WERI-Rb-1 (cell line): ENCODE results near the gene CDK5RAP3.
A peak's percentile ranks its signal among the peaks of the same experiment; 100 is the strongest.
"Not testable (repeated sequence)": the region's sequence is repeated elsewhere in the genome, so short reads cannot be mapped to it uniquely, and the experiment has no call there.

Experiments
- DNase-seq: peaks from one replicate; pipeline ENCODE4 v3.0.0-alpha.2; 2020
- H3K27ac ChIP-seq: fragments of 250-450 bp; sonication (Bioruptor Pico); 2 replicates; pipeline ENCODE4 v1.5.1; 2020; ENCODE audit warnings: mild to moderate bottlenecking, moderate library complexity
- H3K27me3 ChIP-seq: fragments of 250-450 bp; sonication (Bioruptor Pico); 2 replicates; pipeline ENCODE4 v1.5.1; 2021; ENCODE audit warnings: mild to moderate bottlenecking, low read depth, moderate library complexity; ENCODE audit not compliant: insufficient read depth, severe bottlenecking
- H3K36me3 ChIP-seq: fragments of 250-450 bp; sonication (Bioruptor Pico); 2 replicates; pipeline ENCODE4 v1.5.1; 2020; ENCODE audit warnings: mild to moderate bottlenecking, moderate library complexity
- H3K4me3 ChIP-seq: 2 replicates; pipeline ENCODE4 v1.5.1; 2011; ENCODE audit warnings: low read depth, mild to moderate bottlenecking, control low read depth, low read length
- H3K9me3 ChIP-seq: fragments of 250-450 bp; sonication (Bioruptor Pico); 2 replicates; pipeline ENCODE4 v1.5.1; 2021; ENCODE audit warnings: mild to moderate bottlenecking, moderate library complexity; ENCODE audit not compliant: severe bottlenecking
- CTCF ChIP-seq: IDR thresholded peaks from 2 replicates; pipeline ENCODE4 v1.5.1; 2011; ENCODE audit warnings: low read depth, mild to moderate bottlenecking, control low read depth, inconsistent platforms, low read length

The CDK5RAP3 gene

DNA sequence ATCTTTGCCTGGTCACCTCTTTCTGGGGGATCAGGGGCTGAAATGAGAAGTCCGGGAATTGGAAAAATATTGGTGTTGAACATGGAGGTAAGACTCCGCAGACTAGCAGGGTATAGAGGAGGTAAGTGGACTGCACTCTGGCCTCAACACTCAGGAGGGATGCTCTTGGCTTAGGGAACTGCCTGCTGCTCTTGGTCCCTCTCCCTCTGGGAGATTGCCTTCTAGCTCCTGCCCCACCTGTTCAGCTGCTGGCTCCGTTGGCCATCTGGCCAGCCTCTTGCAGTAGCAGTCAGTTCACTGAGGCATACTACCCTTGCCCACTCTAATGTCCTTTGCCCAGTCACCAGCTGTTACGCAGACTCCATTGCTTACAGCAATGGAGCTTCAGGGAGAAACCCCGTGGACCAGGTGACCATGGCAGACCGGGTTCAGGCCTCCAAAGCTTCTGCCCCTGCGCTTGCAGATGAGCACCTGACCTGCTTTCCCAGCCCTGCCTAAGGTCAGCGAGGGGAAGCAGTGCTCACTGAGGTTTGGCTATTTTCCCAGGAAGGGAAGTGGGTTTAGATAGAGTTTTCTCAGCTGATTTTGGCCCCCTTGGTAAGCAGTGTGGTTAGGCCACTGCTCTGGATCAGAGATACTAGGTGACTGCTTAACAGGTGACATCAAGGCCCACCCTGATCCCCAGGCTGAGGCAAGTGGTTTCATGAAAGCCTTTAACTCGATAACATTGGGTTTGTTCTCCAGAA is 11.9 kb downstream of the CDK5RAP3 start:
- H3K27ac ChIP-seq = peak overlapping the region; percentile 64
- DNase-seq = peak; percentile 84
- H3K36me3 ChIP-seq = peaks cover 75% of the 10 kb centered on the region
- H3K9me3 ChIP-seq = no peaks in the 10 kb centered on the region
- no peak for TF ChIP-seq CTCF
- H3K4me3 ChIP-seq = no peak overlapping the region
- H3K27me3 ChIP-seq = no peaks in the 10 kb centered on the region

GRCh38 chr17:47983492-47984223 is 12.7 kb downstream of the CDK5RAP3 start:
- TF ChIP-seq CTCF = no peak
- Histone ChIP-seq H3K27me3 (no peaks in the 10 kb centered on the region), H3K27ac (peak overlapping the region; percentile 64), H3K4me3 (no peak overlapping the region), H3K9me3 (no peaks in the 10 kb centered on the region), H3K36me3 (peaks cover 67% of the 10 kb centered on the region)
- no peak for DNase-seq

DNA sequence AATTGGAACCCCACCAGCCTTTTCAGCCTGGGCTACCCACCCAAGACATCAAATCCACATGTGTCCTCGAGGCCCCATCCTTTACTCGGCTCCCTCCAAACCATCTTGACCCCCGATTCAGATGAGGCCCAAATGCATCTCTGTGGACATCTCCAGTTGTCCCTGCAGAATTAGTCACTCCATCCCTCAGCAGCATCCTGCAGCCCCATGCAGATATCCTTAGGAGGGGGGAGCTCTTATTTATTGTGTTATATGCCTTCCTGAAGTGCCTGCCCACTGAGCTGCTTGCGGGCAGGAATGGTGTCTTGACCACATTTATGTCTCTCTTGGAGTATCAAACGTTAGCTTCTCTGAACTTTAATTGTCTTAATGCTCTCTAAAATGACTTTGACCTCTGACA is 15.6 kb downstream of the CDK5RAP3 start:
- no peak overlapping the region for H3K27ac ChIP-seq

GRCh38 chr17:47987240-47987835 is 16.4 kb downstream of the CDK5RAP3 start:
- no peaks in the 10 kb centered on the region for H3K27me3 ChIP-seq
- no peaks in the 10 kb centered on the region for H3K9me3 ChIP-seq
- peak overlapping the region; percentile 12; the same call in 1 of the 2 replicates for H3K27ac ChIP-seq
- no peak overlapping the region for H3K4me3 ChIP-seq
- peak; percentile 37 for DNase-seq
- no peak for TF ChIP-seq CTCF
- H3K36me3 ChIP-seq = peaks cover 30% of the 10 kb centered on the region

More for the DNA sequence above, 15.6 kb downstream of the CDK5RAP3 start:
- no peak for DNase-seq
- Histone ChIP-seq H3K9me3 (no peaks in the 10 kb centered on the region), H3K4me3 (no peak overlapping the region), H3K36me3 (peaks cover 38% of the 10 kb centered on the region), H3K27me3 (no peaks in the 10 kb centered on the region)
- no peak for TF ChIP-seq CTCF

- not testable (repeated sequence) for H3K9me3 ChIP-seq, H3K27me3 ChIP-seq, DNase-seq, H3K4me3 ChIP-seq
- Histone ChIP-seq H3K36me3 (peaks cover 21% of the 10 kb centered on the region), H3K27ac (peak overlapping the region; percentile 56)
Observed at GRCh38 chr17:47988445-47988844, 17.5 kb downstream of the CDK5RAP3 start.

DNA sequence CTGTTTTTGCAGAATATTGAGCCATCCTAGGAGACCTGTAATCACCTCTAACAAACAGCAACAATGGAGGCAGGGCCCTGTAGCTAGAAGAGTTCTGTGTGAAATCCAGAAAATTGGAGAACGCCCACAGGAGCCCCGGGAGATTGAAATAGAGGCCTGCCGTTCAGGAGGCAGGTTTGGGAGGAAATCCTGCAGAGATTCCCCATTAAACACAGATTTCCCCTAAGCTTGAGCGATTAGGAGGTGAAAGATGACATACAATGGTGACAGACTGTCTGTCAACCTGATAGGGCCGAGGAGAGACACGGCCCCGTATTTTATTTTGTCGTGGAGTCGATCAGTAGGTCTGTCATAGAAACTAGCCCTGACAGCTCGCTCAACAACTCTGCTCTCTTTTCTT is 18.2 kb downstream of the CDK5RAP3 start:
- Histone ChIP-seq H3K9me3 (no peaks in the 10 kb centered on the region), H3K36me3 (peaks cover 14% of the 10 kb centered on the region), H3K27me3 (no peaks in the 10 kb centered on the region), H3K27ac (peak overlapping the region; percentile 56), H3K4me3 (no peak overlapping the region)
- no peak for DNase-seq
- no peak for TF ChIP-seq CTCF
